ENCODE results near the gene AGRP.

Gene AGRP

DNA sequence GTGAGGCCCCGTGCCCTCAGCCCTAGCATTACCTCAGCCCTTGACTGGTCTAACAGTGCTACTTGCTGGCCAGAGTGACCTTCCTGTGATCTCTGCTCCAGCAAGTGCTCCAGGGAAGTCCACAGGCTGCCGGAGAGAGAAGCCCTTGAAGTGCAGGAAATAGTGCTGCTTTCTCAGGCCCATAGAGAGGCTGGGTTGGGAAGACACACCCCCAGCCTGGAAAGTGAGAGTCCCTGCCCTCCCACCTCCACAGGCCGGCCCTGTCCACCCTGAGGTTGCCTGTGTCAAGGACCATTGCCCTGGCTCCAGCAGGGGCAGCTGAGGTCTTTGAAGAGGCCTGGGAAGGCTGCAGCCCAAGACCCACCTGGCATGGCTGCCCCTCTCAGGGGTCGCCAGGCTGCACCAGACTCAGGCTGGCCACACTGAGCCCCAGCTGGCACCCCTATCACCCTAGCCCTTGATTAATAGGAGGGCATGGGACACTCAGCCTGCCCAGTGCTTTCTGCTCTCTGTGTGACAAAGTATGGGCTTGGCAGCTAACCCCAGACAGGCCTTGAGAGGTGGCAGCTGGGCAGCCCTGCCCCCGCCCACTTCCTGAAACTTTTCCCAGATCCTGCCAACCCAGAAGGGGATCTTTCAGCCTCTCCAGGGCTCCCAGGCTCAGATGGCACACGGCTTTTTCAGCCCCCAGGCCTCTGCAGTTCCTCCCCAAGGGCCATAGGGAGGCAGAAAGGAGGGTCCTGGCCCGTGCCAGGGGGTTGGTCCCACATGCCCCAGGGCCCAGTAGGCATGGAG lies 24.1 kb downstream of the AGRP start:
- Histone ChIP-seq H3K14ac (ENCODE audit: low read length) (no peak overlapping the region), H4K8ac (ENCODE audit: low read depth, low read length) (no peak overlapping the region), H2BK12ac (ENCODE audit: low read length) (no peak overlapping the region), H3K27me3 (ENCODE audit: control insufficient read depth in 3 of 3, insufficient read depth in 3 of 3, low read depth in 1 of 3, low read length in 3 of 3) (no peaks in the 10 kb centered on the region), H3K23ac (ENCODE audit: low read depth, low read length, poor library complexity) (peak overlapping the region; percentile 10), H3K9me3 (replicated peaks in 1 of 2; ENCODE audit: control insufficient read depth in 2 of 2, insufficient read depth in 1 of 2, low read depth in 1 of 2, low read length in 2 of 2) (no peaks in the 10 kb centered on the region), H2AFZ (ENCODE audit: low read length) (no peak overlapping the region), H3K27ac (replicated peaks; ENCODE audit: low read length) (no peak overlapping the region), H3K36me3 (replicated peaks in 1 of 2; ENCODE audit: control insufficient read depth in 2 of 2, insufficient read depth in 2 of 2, low read length in 2 of 2) (peaks cover 0 to 4% of the 10 kb centered on the region in 2 donors), H2BK15ac (ENCODE audit: low read length) (no peak overlapping the region), H3K18ac (ENCODE audit: low read length) (no peak overlapping the region), H3K4ac (ENCODE audit: low read length) (no peak overlapping the region), H3K79me1 (ENCODE audit: low read depth, low read length) (peaks cover 3% of the 10 kb centered on the region), H3K9ac (ENCODE audit: low read depth, low read length, poor library complexity) (peak overlapping the region; percentile 13), H2BK120ac (ENCODE audit: low read depth, low read length) (no peak overlapping the region), H4K91ac (ENCODE audit: low read depth, low read length, poor library complexity) (no peak overlapping the region), H2AK5ac (ENCODE audit: low read depth, low read length) (no peak overlapping the region), H3K4me2 (ENCODE audit: insufficient read depth, low read length, poor library complexity, severe bottlenecking) (no peak overlapping the region), H2BK5ac (ENCODE audit: low read length) (no peak overlapping the region), H3K4me1 (ENCODE audit: control insufficient read depth in 2 of 2, insufficient read depth in 1 of 2, low read depth in 1 of 2, low read length in 2 of 2) (peaks cover 0 to under 1% of the 10 kb centered on the region in 2 donors), H3K4me3 (ENCODE audit: low read length in 2 of 2) (no peak overlapping the region)
- no peak for DNase-seq (ENCODE audit: low spot score)
- no CpG with 5 or more reads among the region's 7 CpGs for WGBS, 2 donors (ENCODE audit: extremely low coverage in 2 of 2, insufficient read length in 2 of 2, insufficient replicate concordance in 1 of 2)

DNA sequence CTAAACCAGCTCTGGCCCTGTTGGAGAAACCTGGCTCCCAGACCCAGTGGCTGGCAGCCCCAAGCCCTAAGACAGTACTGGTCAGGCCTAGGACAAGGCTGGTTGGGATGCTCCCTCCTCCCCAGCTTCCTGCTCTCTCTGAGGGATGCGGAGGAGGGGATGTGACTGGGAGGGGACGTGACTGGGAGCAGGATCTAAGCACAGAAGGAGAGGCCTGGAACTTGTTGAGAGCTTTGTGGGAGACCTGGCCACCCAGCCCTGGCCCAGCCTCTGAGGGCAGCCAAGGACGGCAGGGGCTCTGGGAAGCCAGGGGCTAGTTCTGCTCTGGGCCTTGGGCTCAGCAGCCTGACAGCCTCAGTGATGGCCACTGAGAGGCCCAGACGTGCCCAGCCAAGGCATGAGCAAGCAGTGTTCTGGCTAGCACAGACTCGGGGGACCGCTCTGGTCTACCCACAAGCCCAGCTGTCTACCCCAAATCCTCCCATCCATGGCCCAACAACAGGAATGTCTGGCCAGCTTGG lies 25.2 kb downstream of the AGRP start:
- Histone ChIP-seq H3K9ac (ENCODE audit: low read depth, low read length, poor library complexity) (no peak overlapping the region), H4K91ac (ENCODE audit: low read depth, low read length, poor library complexity) (no peak overlapping the region), H2BK5ac (ENCODE audit: low read length) (peak overlapping the region; percentile 27), H2AK5ac (ENCODE audit: low read depth, low read length) (peak overlapping the region; percentile 53), H3K18ac (ENCODE audit: low read length) (no peak overlapping the region), H3K14ac (ENCODE audit: low read length) (no peak overlapping the region), H2BK12ac (ENCODE audit: low read length) (no peak overlapping the region), H3K23ac (ENCODE audit: low read depth, low read length, poor library complexity) (no peak overlapping the region), H2BK15ac (ENCODE audit: low read length) (no peak overlapping the region), H4K8ac (ENCODE audit: low read depth, low read length) (no peak overlapping the region), H3K4ac (ENCODE audit: low read length) (no peak overlapping the region), H3K4me3 (ENCODE audit: low read length in 2 of 2) (no peak overlapping the region), H2BK120ac (ENCODE audit: low read depth, low read length) (no peak overlapping the region), H3K36me3 (replicated peaks in 1 of 2; ENCODE audit: control insufficient read depth in 2 of 2, insufficient read depth in 2 of 2, low read length in 2 of 2) (peaks cover 0 to 7% of the 10 kb centered on the region in 2 donors), H3K27me3 (ENCODE audit: control insufficient read depth in 3 of 3, insufficient read depth in 3 of 3, low read depth in 1 of 3, low read length in 3 of 3) (no peaks in the 10 kb centered on the region), H3K4me1 (ENCODE audit: control insufficient read depth in 2 of 2, insufficient read depth in 1 of 2, low read depth in 1 of 2, low read length in 2 of 2) (peaks cover 3 to 7% of the 10 kb centered on the region in 2 donors), H3K4me2 (ENCODE audit: insufficient read depth, low read length, poor library complexity, severe bottlenecking) (no peak overlapping the region), H3K27ac (replicated peaks; ENCODE audit: low read length) (no peak overlapping the region), H3K9me3 (replicated peaks in 1 of 2; ENCODE audit: control insufficient read depth in 2 of 2, insufficient read depth in 1 of 2, low read depth in 1 of 2, low read length in 2 of 2) (no peaks in the 10 kb centered on the region), H3K79me1 (ENCODE audit: low read depth, low read length) (peaks cover 3% of the 10 kb centered on the region), H2AFZ (ENCODE audit: low read length) (no peak overlapping the region)
- no CpG with 5 or more reads among the region's 6 CpGs for WGBS, 2 donors (ENCODE audit: extremely low coverage in 2 of 2, insufficient read length in 2 of 2, insufficient replicate concordance in 1 of 2)
- DNase-seq (ENCODE audit: low spot score) = no peak

DNA sequence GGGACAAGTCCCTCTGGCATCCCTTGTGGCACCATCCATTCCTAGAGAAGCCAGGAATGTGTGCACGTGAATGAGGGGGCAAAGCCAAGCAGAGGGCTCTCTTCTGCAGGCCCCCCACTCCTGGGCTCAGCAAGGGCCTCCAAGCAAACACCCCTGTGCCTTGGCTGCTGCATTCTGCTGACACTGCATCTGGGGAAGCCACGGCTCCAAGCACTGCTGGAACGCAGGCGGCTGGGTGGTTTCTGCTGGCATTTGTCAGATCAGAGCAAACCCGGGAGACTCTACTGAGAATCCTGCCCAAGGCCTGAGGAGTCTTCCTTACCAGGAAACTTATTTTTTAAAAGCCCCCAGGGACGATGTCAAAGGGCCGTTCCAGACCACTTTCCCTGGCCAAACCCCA lies 25.7 kb downstream of the AGRP start:
- no peak for DNase-seq (ENCODE audit: low spot score)
- no peak overlapping the region for H2AFZ ChIP-seq (ENCODE audit: low read length)
- no peak overlapping the region for H3K18ac ChIP-seq (ENCODE audit: low read length)
- no peak overlapping the region for H3K27ac ChIP-seq (replicated peaks; ENCODE audit: low read length)
- H2BK15ac ChIP-seq (ENCODE audit: low read length) = no peak overlapping the region
- no peak overlapping the region for H2BK120ac ChIP-seq (ENCODE audit: low read depth, low read length)
- no peaks in the 10 kb centered on the region for H3K27me3 ChIP-seq (ENCODE audit: control insufficient read depth in 3 of 3, insufficient read depth in 3 of 3, low read depth in 1 of 3, low read length in 3 of 3)
- H2AK5ac ChIP-seq (ENCODE audit: low read depth, low read length) = peak overlapping the region; percentile 50
- no peak overlapping the region for H3K23ac ChIP-seq (ENCODE audit: low read depth, low read length, poor library complexity)
- H3K4me3 ChIP-seq (ENCODE audit: low read length in 2 of 2) = no peak overlapping the region
- H3K4ac ChIP-seq (ENCODE audit: low read length) = no peak overlapping the region
- peak overlapping the region; percentile 67 for H2BK12ac ChIP-seq (ENCODE audit: low read length)
- no peak overlapping the region for H4K8ac ChIP-seq (ENCODE audit: low read depth, low read length)
- peaks cover 3% of the 10 kb centered on the region for H3K79me1 ChIP-seq (ENCODE audit: low read depth, low read length)
- peaks cover 3 to 7% of the 10 kb centered on the region in 2 donors for H3K4me1 ChIP-seq (ENCODE audit: control insufficient read depth in 2 of 2, insufficient read depth in 1 of 2, low read depth in 1 of 2, low read length in 2 of 2)
- H4K91ac ChIP-seq (ENCODE audit: low read depth, low read length, poor library complexity) = peak overlapping the region; percentile 54
- peak overlapping the region; percentile 47 for H3K14ac ChIP-seq (ENCODE audit: low read length)
- H3K9ac ChIP-seq (ENCODE audit: low read depth, low read length, poor library complexity) = no peak overlapping the region
- H3K4me2 ChIP-seq (ENCODE audit: insufficient read depth, low read length, poor library complexity, severe bottlenecking) = no peak overlapping the region
- no CpG with 5 or more reads among the region's 7 CpGs for WGBS, 2 donors (ENCODE audit: extremely low coverage in 2 of 2, insufficient read length in 2 of 2, insufficient replicate concordance in 1 of 2)
- H3K36me3 ChIP-seq (replicated peaks in 1 of 2; ENCODE audit: control insufficient read depth in 2 of 2, insufficient read depth in 2 of 2, low read length in 2 of 2) = peaks cover 0 to 13% of the 10 kb centered on the region in 2 donors
- no peaks in the 10 kb centered on the region for H3K9me3 ChIP-seq (replicated peaks in 1 of 2; ENCODE audit: control insufficient read depth in 2 of 2, insufficient read depth in 1 of 2, low read depth in 1 of 2, low read length in 2 of 2)
- H2BK5ac ChIP-seq (ENCODE audit: low read length) = peak overlapping the region; percentile 27

DNA sequence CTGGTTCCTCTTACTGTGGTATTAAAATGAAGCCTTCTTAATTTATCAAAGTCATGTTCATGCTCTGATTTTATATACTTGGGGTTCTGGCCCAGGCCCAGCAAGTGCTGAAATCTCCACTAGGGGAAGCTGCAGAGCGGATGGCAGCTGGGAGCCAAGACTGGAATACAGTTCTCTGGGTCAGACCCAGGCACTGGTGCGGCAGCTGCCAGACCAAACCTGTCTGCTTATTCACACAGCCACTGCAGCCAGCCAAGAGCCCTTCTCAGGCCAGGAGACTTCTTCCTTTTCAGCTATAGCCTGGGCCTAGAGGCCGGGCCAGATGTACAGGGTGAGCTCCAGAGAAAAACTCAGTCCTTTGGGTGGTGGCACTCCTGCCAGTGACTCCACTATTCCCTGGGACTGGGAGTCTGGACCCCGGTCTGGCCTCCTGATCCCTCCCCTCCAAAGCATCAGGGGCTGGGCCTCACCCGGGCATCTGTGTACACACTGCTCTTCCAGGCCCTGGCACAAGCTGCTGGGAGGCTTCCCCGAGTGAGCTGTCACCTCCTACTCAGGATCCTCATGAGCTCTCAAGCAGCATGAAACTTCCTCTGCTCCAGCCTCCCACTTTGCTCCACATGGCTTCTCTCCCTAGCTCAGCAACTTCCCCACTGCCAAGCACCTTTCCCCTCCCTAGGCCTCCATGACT lies 26.8 kb downstream of the AGRP start:
- Histone ChIP-seq H3K9me3 (replicated peaks in 1 of 2; ENCODE audit: control insufficient read depth in 2 of 2, insufficient read depth in 1 of 2, low read depth in 1 of 2, low read length in 2 of 2) (no peaks in the 10 kb centered on the region), H3K4me2 (ENCODE audit: insufficient read depth, low read length, poor library complexity, severe bottlenecking) (no peak overlapping the region), H2AFZ (ENCODE audit: low read length) (no peak overlapping the region), H3K14ac (ENCODE audit: low read length) (no peak overlapping the region), H4K91ac (ENCODE audit: low read depth, low read length, poor library complexity) (no peak overlapping the region), H4K8ac (ENCODE audit: low read depth, low read length) (no peak overlapping the region), H3K4me3 (ENCODE audit: low read length in 2 of 2) (no peak overlapping the region), H3K36me3 (replicated peaks in 1 of 2; ENCODE audit: control insufficient read depth in 2 of 2, insufficient read depth in 2 of 2, low read length in 2 of 2) (peaks cover 0 to 19% of the 10 kb centered on the region in 2 donors), H3K18ac (ENCODE audit: low read length) (no peak overlapping the region), H2BK15ac (ENCODE audit: low read length) (no peak overlapping the region), H3K27me3 (ENCODE audit: control insufficient read depth in 3 of 3, insufficient read depth in 3 of 3, low read depth in 1 of 3, low read length in 3 of 3) (no peaks in the 10 kb centered on the region), H2BK12ac (ENCODE audit: low read length) (no peak overlapping the region), H2BK120ac (ENCODE audit: low read depth, low read length) (no peak overlapping the region), H3K4me1 (ENCODE audit: control insufficient read depth in 2 of 2, insufficient read depth in 1 of 2, low read depth in 1 of 2, low read length in 2 of 2) (peaks cover 3 to 7% of the 10 kb centered on the region in 2 donors), H3K27ac (replicated peaks; ENCODE audit: low read length) (no peak overlapping the region), H2BK5ac (ENCODE audit: low read length) (no peak overlapping the region), H2AK5ac (ENCODE audit: low read depth, low read length) (no peak overlapping the region), H3K79me1 (ENCODE audit: low read depth, low read length) (peaks cover 3% of the 10 kb centered on the region), H3K23ac (ENCODE audit: low read depth, low read length, poor library complexity) (no peak overlapping the region), H3K4ac (ENCODE audit: low read length) (no peak overlapping the region), H3K9ac (ENCODE audit: low read depth, low read length, poor library complexity) (no peak overlapping the region)
- no peak for DNase-seq (ENCODE audit: low spot score)
- no CpG with 5 or more reads among the region's 6 CpGs for WGBS, 2 donors (ENCODE audit: extremely low coverage in 2 of 2, insufficient read length in 2 of 2, insufficient replicate concordance in 1 of 2)
